K562 (cell line): ENCODE results near the gene UBE2H.

Experiments
- FOXP1 ChIP-seq: sonication (generic); formaldehyde crosslinking; IDR thresholded peaks from 2 replicates; pipeline ENCODE4 v1.8.0; 2022; ENCODE audit warnings: mild to moderate bottlenecking, missing genetic modification reagents
- HNRNPK ChIP-seq: fragments of 200-400 bp; formaldehyde crosslinking; IDR thresholded peaks from one replicate; pipeline ENCODE4 v1.6.1; 2018; ENCODE audit warnings: mild to moderate bottlenecking, low read depth, low read length; ENCODE audit not compliant: poor library complexity, severe bottlenecking
- HNRNPLL ChIP-seq: fragments of 200-400 bp; formaldehyde crosslinking; IDR thresholded peaks from 2 replicates; pipeline ENCODE4 v1.6.1; 2017; ENCODE audit warnings: low read length, low read depth, mild to moderate bottlenecking; ENCODE audit not compliant: poor library complexity, severe bottlenecking
- MXI1 ChIP-seq: IDR thresholded peaks from 2 replicates; pipeline ENCODE4 v1.6.1; 2011; ENCODE audit warnings: low read depth, mild to moderate bottlenecking, improper control_type of control experiment, low read length
- NFE2L1 ChIP-seq: fragments of 450-650 bp; IDR thresholded peaks from 2 replicates; pipeline ENCODE4 v1.6.1; 2016; ENCODE audit warnings: missing genetic modification characterization, low read depth, mild to moderate bottlenecking, missing compliant biosample characterization, moderate library complexity, borderline replicate concordance
- RFX5 ChIP-seq: IDR thresholded peaks from 2 replicates; pipeline ENCODE4 v1.6.1; 2011; ENCODE audit warnings: low read depth, mild to moderate bottlenecking, improper control_type of control experiment, low read length
- TBL1XR1 ChIP-seq, 2 experiments: IDR thresholded peaks; 2 replicates each; pipeline ENCODE4 v1.6.1; 2012; ENCODE audit warnings: improper control_type of control experiment in 2 of 2, low read length in 2 of 2, mild to moderate bottlenecking in 1 of 2
- ZNF274 ChIP-seq: IDR thresholded peaks from 2 replicates; pipeline ENCODE4 v1.6.1; 2011; ENCODE audit warnings: low read depth, mild to moderate bottlenecking, low read length, moderate library complexity, borderline replicate concordance
- ZNF507 ChIP-seq: conservative IDR thresholded peaks from 2 replicates; pipeline ENCODE4 v1.6.1; 2017; ENCODE audit warnings: missing genetic modification characterization, missing compliant biosample characterization
- TF ChIP-seq, protein P1 (sequence below), 3 experiments: IDR thresholded peaks in 2 of 3; conservative IDR thresholded peaks in 1 of 3; 2 replicates each; pipeline ENCODE4 v1.5.1; 2011 to 2012; ENCODE audit warnings: low read length in 3 of 3, mild to moderate bottlenecking in 3 of 3, control low read depth in 2 of 3, improper control_type of control experiment in 1 of 3, inconsistent platforms in 1 of 3, low read depth in 1 of 3, mixed read lengths in 1 of 3, moderate library complexity in 1 of 3; ENCODE audit not compliant: insufficient read depth in 2 of 3
- TF ChIP-seq, protein P2 (sequence below): sonication (generic); formaldehyde crosslinking; IDR thresholded peaks from 2 replicates; pipeline ENCODE4 v1.8.0; 2023; ENCODE audit warnings: missing genetic modification reagents, mild to moderate bottlenecking, borderline replicate concordance

- TF ChIP-seq NFE2L1 (tag): no peak
- no peak for TF ChIP-seq ZNF507 (tag)
- TF ChIP-seq TBL1XR1 (IDR thresholded peaks at IDR 0.05; ENCODE audit: low read length in 2 of 2): no peak
- TF ChIP-seq, protein P1, sequence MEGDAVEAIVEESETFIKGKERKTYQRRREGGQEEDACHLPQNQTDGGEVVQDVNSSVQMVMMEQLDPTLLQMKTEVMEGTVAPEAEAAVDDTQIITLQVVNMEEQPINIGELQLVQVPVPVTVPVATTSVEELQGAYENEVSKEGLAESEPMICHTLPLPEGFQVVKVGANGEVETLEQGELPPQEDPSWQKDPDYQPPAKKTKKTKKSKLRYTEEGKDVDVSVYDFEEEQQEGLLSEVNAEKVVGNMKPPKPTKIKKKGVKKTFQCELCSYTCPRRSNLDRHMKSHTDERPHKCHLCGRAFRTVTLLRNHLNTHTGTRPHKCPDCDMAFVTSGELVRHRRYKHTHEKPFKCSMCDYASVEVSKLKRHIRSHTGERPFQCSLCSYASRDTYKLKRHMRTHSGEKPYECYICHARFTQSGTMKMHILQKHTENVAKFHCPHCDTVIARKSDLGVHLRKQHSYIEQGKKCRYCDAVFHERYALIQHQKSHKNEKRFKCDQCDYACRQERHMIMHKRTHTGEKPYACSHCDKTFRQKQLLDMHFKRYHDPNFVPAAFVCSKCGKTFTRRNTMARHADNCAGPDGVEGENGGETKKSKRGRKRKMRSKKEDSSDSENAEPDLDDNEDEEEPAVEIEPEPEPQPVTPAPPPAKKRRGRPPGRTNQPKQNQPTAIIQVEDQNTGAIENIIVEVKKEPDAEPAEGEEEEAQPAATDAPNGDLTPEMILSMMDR (IDR thresholded peaks at IDR 0.05 in 2 of 3, conservative IDR thresholded peaks at IDR 0.05 in 1 of 3; ENCODE audit: insufficient read depth in 2 of 3, low read depth in 1 of 3, low read length in 3 of 3): no peak
- no peak for TF ChIP-seq RFX5
- no peak for TF ChIP-seq FOXP1 (CRISPR knock-in tag)
- no peak for TF ChIP-seq HNRNPK
- TF ChIP-seq, protein P2, sequence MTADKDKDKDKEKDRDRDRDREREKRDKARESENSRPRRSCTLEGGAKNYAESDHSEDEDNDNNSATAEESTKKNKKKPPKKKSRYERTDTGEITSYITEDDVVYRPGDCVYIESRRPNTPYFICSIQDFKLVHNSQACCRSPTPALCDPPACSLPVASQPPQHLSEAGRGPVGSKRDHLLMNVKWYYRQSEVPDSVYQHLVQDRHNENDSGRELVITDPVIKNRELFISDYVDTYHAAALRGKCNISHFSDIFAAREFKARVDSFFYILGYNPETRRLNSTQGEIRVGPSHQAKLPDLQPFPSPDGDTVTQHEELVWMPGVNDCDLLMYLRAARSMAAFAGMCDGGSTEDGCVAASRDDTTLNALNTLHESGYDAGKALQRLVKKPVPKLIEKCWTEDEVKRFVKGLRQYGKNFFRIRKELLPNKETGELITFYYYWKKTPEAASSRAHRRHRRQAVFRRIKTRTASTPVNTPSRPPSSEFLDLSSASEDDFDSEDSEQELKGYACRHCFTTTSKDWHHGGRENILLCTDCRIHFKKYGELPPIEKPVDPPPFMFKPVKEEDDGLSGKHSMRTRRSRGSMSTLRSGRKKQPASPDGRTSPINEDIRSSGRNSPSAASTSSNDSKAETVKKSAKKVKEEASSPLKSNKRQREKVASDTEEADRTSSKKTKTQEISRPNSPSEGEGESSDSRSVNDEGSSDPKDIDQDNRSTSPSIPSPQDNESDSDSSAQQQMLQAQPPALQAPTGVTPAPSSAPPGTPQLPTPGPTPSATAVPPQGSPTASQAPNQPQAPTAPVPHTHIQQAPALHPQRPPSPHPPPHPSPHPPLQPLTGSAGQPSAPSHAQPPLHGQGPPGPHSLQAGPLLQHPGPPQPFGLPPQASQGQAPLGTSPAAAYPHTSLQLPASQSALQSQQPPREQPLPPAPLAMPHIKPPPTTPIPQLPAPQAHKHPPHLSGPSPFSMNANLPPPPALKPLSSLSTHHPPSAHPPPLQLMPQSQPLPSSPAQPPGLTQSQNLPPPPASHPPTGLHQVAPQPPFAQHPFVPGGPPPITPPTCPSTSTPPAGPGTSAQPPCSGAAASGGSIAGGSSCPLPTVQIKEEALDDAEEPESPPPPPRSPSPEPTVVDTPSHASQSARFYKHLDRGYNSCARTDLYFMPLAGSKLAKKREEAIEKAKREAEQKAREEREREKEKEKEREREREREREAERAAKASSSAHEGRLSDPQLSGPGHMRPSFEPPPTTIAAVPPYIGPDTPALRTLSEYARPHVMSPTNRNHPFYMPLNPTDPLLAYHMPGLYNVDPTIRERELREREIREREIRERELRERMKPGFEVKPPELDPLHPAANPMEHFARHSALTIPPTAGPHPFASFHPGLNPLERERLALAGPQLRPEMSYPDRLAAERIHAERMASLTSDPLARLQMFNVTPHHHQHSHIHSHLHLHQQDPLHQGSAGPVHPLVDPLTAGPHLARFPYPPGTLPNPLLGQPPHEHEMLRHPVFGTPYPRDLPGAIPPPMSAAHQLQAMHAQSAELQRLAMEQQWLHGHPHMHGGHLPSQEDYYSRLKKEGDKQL (CRISPR knock-in tag): no peak
- TF ChIP-seq ZNF274: no peak
- no peak for TF ChIP-seq HNRNPLL
- TF ChIP-seq MXI1: no peak
These were observed 101.0 kb downstream of the UBE2H start for GRCh38 chr7:129851809-129852208.
